Activated T-helper 1 cell treated with anti-CD3 and anti-CD28 coated beads, Interleukin-12 subunit alpha, Interleukin-12 subunit beta, Interleukin-2, Interleukin-4 antibody, amounts not matched to agents 30 ng/mL and 10 ng/mL and 1 ng/mL, durations not matched to agents 14 hours and 24 hours and 36 hours (primary cell): ENCODE data around the gene PXMP4. TPM values are rescaled to one million over a fixed set of nuclear protein-coding genes. Genes with fewer than 3 reads are reported as not detected.

ENCODE experiments used
- DNase-seq: peaks from one replicate; pipeline ENCODE4 v3.0.0; 2021; ENCODE audit warnings: low spot score
- H3K27ac Mint-ChIP-seq: one replicate; pipeline ENCODE4 v1.8.0; 2021; ENCODE audit warnings: mild to moderate bottlenecking, mixed read lengths
- H3K27me3 Mint-ChIP-seq: one replicate; pipeline ENCODE4 v1.8.0; 2022; ENCODE audit warnings: mild to moderate bottlenecking, moderate library complexity, mixed read lengths; ENCODE audit not compliant: insufficient read depth
- H3K36me3 Mint-ChIP-seq: one replicate; pipeline ENCODE4 v1.8.0; 2021; ENCODE audit warnings: low read depth, mixed read lengths
- H3K4me1 Mint-ChIP-seq: one replicate; pipeline ENCODE4 v1.8.0; 2021; ENCODE audit warnings: low read depth, mixed read lengths
- H3K4me3 Mint-ChIP-seq: one replicate; pipeline ENCODE4 v1.8.0; 2021; ENCODE audit warnings: mild to moderate bottlenecking, moderate library complexity, mixed read lengths
- H3K9me3 Mint-ChIP-seq: one replicate; pipeline ENCODE4 v1.8.0; 2021; ENCODE audit warnings: mixed read lengths
- intact Hi-C: fragments of 100-400 bp; cut with micrococcal nuclease; formaldehyde crosslinking; loops from one replicate; pipeline ENCODE4 v1.15.1; 2024
- total RNA-seq: library from RNA; stranded (reverse); gene quantifications from 2 replicates; pipeline ENCODE4 v1.2.3, GENCODE V29; 2022

The PXMP4 gene
- total RNA-seq, 1 donor from 2014 or later = 7.3 TPM

- intact Hi-C loops = no loop called here
- H3K27me3 Mint-ChIP-seq = no peaks in the 10 kb centered on the region
- no peak for DNase-seq
- H3K9me3 Mint-ChIP-seq = no peaks in the 10 kb centered on the region
- peaks cover 8% of the 10 kb centered on the region for H3K4me1 Mint-ChIP-seq
- no peak overlapping the region for H3K27ac Mint-ChIP-seq
- no peak overlapping the region for H3K4me3 Mint-ChIP-seq
- peaks cover 6% of the 10 kb centered on the region for H3K36me3 Mint-ChIP-seq
These were observed 26.4 kb upstream of the PXMP4 start for GRCh38 chr20:33746325-33746998.

DNA sequence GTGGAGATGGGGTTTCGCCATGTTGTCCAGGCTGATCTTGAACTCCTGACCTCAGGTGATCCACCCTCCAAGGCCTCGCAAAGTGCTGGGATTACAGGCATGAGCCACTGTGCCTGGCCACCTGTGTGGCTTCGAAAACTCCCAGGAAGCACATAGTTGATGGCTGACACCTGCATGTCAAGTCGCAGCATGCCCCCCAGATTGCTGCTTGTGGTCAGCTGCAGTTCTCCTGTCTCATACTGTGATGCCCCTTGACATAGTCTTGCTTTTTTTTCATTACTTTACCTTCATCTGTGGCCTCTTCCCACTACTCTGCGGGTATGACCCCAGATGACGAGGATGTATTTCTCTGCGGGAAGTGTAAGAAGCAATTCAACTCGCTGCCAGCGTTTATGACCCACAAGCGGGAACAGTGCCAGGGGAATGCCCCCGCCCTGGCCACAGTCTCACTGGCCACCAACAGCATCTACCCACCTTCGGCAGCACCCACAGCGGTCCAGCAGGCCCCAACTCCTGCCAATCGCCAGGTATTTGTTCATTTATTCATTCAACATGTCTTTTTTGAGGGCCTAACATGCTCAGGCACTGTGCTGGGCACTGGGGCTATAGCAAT lies 24.8 kb upstream of the PXMP4 start:
- intact Hi-C loops = no loop called here
- no peaks in the 10 kb centered on the region for H3K27me3 Mint-ChIP-seq
- no peaks in the 10 kb centered on the region for H3K9me3 Mint-ChIP-seq
- H3K4me1 Mint-ChIP-seq = peaks cover 8% of the 10 kb centered on the region
- peaks cover 6% of the 10 kb centered on the region for H3K36me3 Mint-ChIP-seq
- no peak overlapping the region for H3K4me3 Mint-ChIP-seq
- H3K27ac Mint-ChIP-seq = no peak overlapping the region
- DNase-seq = no peak

- no peak overlapping the region for H3K27ac Mint-ChIP-seq
- DNase-seq = no peak
- intact Hi-C loops = no loop called here
These were observed 24.1 kb upstream of the PXMP4 start for GRCh38 chr20:33744181-33744580.

DNA sequence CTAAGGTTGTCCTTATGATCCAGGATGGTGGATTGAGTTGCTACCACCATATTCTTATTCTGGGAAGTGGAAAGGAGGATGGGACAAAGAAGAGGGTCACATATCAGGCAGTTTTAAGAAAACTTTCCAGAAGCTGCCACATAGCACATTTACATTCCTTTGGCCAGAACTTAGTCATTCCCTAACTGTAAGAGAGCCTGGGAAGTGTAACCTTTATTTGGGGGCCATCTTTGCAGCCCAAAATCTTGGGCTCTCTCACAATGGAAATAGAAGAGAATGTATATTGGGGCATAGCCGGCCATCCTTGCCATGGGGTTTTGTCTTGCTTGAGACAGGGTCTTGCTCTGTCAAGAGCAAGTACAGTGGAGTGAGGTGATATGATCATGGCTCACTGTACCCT lies 20.1 kb upstream of the PXMP4 start:
- no peak overlapping the region for H3K27ac Mint-ChIP-seq
- H3K27me3 Mint-ChIP-seq = no peaks in the 10 kb centered on the region
- H3K4me1 Mint-ChIP-seq = peaks cover 8% of the 10 kb centered on the region
- no peak overlapping the region for H3K4me3 Mint-ChIP-seq
- peaks cover 19% of the 10 kb centered on the region for H3K9me3 Mint-ChIP-seq
- intact Hi-C loops = no loop called here
- DNase-seq = no peak
- peaks cover 15% of the 10 kb centered on the region for H3K36me3 Mint-ChIP-seq

More at GRCh38 chr20:33744181-33744580, 24.1 kb upstream of the PXMP4 start:
- Mint-ChIP-seq H3K9me3 (no peaks in the 10 kb centered on the region), H3K27me3 (no peaks in the 10 kb centered on the region), H3K4me1 (peaks cover 8% of the 10 kb centered on the region), H3K36me3 (peaks cover 6% of the 10 kb centered on the region), H3K4me3 (no peak overlapping the region)

- no peak overlapping the region for H3K4me3 Mint-ChIP-seq
- peaks cover 14% of the 10 kb centered on the region for H3K36me3 Mint-ChIP-seq
- no peak for DNase-seq
- H3K4me1 Mint-ChIP-seq = peaks cover 8% of the 10 kb centered on the region
- peaks cover 19% of the 10 kb centered on the region for H3K9me3 Mint-ChIP-seq
- no peaks in the 10 kb centered on the region for H3K27me3 Mint-ChIP-seq
- intact Hi-C loops = no loop called here
- H3K27ac Mint-ChIP-seq = no peak overlapping the region
These were observed 19.4 kb upstream of the PXMP4 start for GRCh38 chr20:33739493-33739892.

GRCh38 chr20:33736962-33737361 lies 16.9 kb upstream of the PXMP4 start:
- DNase-seq = no peak
- no peak overlapping the region for H3K27ac Mint-ChIP-seq
- no peaks in the 10 kb centered on the region for H3K27me3 Mint-ChIP-seq
- H3K36me3 Mint-ChIP-seq = peaks cover 19% of the 10 kb centered on the region
- H3K9me3 Mint-ChIP-seq = peaks cover 19% of the 10 kb centered on the region
- H3K4me1 Mint-ChIP-seq = peaks cover 18% of the 10 kb centered on the region
- no peak overlapping the region for H3K4me3 Mint-ChIP-seq
- intact Hi-C loops = no loop called here

DNA sequence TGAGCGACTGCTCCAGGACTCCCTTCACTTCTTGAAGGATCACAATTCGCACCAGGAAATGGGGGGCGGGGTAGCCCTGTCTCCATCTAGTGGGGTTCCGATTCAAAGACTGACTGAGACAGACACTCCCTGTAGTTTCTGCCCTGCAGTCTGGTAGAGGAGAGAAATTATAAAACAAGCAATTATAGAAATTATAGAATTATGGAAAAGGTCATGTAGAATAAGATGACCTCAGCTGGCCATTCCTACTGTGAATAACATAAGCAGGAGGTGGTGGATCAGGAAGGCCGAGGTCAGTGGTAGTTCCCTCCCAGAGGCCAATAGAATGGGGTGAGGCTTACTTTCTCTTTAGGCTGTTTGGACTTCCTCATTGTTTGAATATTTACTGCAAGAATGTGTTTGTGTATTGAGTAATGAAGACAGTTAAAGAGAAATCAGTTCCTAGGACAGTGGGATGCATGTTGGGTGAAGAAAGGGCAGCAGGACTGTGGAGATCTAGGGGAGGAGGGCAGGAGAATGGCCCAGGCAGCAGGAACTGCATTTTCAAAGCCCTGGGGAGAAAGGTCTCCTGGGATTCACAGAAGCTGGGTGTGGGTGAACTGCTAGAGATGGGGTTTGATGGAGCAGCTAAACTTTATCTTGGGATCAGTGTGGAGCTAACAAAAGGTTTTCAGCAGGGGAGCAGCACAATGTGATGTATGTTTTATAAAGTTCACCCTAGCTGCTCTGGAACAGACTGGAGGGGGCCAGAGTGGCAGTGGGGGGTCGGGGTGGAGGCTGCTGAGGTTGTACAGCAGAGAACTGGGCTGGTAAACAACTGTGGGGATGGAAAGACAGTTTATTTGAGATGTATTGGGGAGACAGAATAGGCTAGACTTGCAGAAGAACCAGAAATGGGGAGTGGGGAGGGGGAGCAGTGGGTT lies 13.8 kb upstream of the PXMP4 start:
- Mint-ChIP-seq H3K9me3 (peaks cover 19% of the 10 kb centered on the region), H3K36me3 (peaks cover 19% of the 10 kb centered on the region), H3K4me3 (peak overlapping the region; percentile 34), H3K27ac (peak overlapping the region; percentile 18), H3K27me3 (no peaks in the 10 kb centered on the region), H3K4me1 (peaks cover 27% of the 10 kb centered on the region)
- intact Hi-C loops = loop anchor here (5.0 kb wide), 1 partner anchor 292 kb away; the partner anchor contains the start of gene SNTA1
- DNase-seq = no peak

GRCh38 chr20:33732166-33732970 lies 12.3 kb upstream of the PXMP4 start:
- H3K36me3 Mint-ChIP-seq = peaks cover 19% of the 10 kb centered on the region
- peaks cover 27% of the 10 kb centered on the region for H3K4me1 Mint-ChIP-seq
- peak overlapping the region; percentile 71 for H3K27ac Mint-ChIP-seq
- H3K9me3 Mint-ChIP-seq = peaks cover 17% of the 10 kb centered on the region
- no peaks in the 10 kb centered on the region for H3K27me3 Mint-ChIP-seq
- peak overlapping the region; percentile 89 for H3K4me3 Mint-ChIP-seq
- intact Hi-C loops = loop anchor here (1.0 to 5.0 kb wide), 6 partner anchors 46 to 397 kb away; partner anchors contain the start of genes CHMP4B, E2F1 and SNTA1
- DNase-seq = peak; percentile 87

GRCh38 chr20:33731693-33732165 lies 11.6 kb upstream of the PXMP4 start, which contains the start of gene ZNF341:
ZNF341 (plus strand) TSS chr20:33731996; CDS start chr20:33732022, 26 bp downstream.
- no peaks in the 10 kb centered on the region for H3K27me3 Mint-ChIP-seq
- DNase-seq = peak; percentile 87
- H3K27ac Mint-ChIP-seq = peak within 1 kb of the TSS; percentile 97
- peak within 1 kb of the TSS; percentile 89 for H3K4me3 Mint-ChIP-seq
- H3K9me3 Mint-ChIP-seq = peaks cover 12% of the 10 kb centered on the region
- peaks cover 27% of the 10 kb centered on the region for H3K4me1 Mint-ChIP-seq
- peaks cover 16% of the 10 kb centered on the region for H3K36me3 Mint-ChIP-seq
- intact Hi-C loops = loop anchor here (1.0 to 5.0 kb wide), 11 partner anchors 11 to 398 kb away; partner anchors contain the start of genes CDK5RAP1, CHMP4B, E2F1 and EIF2S2

DNA sequence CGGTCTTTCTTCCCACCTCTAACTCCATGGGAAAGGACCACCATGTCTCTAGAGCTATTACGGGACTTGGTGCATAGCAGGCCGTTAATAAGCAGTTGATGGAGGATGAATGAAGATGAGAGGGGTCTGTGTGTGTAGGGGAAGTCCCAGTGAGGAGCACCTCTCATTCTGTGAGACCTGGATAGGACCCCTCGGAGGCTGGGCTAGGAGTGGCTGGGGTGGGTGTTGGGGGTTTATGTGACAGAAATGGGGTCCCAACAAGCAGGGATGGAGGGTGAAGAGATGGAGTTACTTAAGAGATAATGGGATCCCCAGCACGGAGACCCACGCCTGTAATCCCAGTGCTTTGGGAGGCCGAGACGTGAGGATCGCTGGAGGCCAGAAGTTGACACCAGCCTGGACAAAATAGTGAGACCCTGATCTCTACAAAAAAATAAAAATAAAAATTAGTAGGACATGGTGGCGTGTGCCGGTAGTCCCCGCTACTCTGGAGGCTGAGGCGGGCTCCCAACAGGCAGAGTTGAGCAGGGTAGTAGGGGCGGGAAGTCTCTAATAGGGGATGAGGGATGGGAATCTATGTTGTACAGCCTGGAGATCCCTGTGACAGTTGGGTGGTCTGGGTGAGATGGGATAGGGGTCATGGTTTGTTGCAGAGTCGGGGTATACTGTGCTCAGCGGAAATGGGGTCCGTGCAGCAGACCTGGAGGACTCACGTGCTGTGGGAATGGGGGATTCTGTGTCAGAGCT lies 11.0 kb upstream of the PXMP4 start:
- peaks cover 7% of the 10 kb centered on the region for H3K9me3 Mint-ChIP-seq
- intact Hi-C loops = loop anchor here (1.0 to 5.0 kb wide), 6 partner anchors 11 to 381 kb away; partner anchors contain the start of genes CDK5RAP1, EIF2S2, PXMP4 and SNTA1
- no peak for DNase-seq
- peaks cover 27% of the 10 kb centered on the region for H3K4me1 Mint-ChIP-seq
- H3K27ac Mint-ChIP-seq = peak overlapping the region; percentile 97
- H3K4me3 Mint-ChIP-seq = peak overlapping the region; percentile 84
- peaks cover 11% of the 10 kb centered on the region for H3K36me3 Mint-ChIP-seq
- H3K27me3 Mint-ChIP-seq = no peaks in the 10 kb centered on the region

GRCh38 chr20:33729101-33729500 lies 9.0 kb upstream of the PXMP4 start:
- peaks cover 23% of the 10 kb centered on the region for H3K4me1 Mint-ChIP-seq
- H3K27ac Mint-ChIP-seq = no peak overlapping the region
- DNase-seq = no peak
- H3K36me3 Mint-ChIP-seq = peaks cover 3% of the 10 kb centered on the region
- intact Hi-C loops = no loop called here
- no peak overlapping the region for H3K4me3 Mint-ChIP-seq
- no peaks in the 10 kb centered on the region for H3K27me3 Mint-ChIP-seq
- H3K9me3 Mint-ChIP-seq = no peaks in the 10 kb centered on the region
